Measurements from ENCODE around the gene SDHA. TPM values are rescaled to one million over a fixed set of nuclear protein-coding genes. Genes with fewer than 3 reads are reported as not detected.

Gene SDHA
- total and polyA plus RNA-seq, 2 of the 8 experiments (the other 6 are each of a cell fraction or from before 2014, with no cell fraction given): 59.7 to 87.3 TPM

DNA sequence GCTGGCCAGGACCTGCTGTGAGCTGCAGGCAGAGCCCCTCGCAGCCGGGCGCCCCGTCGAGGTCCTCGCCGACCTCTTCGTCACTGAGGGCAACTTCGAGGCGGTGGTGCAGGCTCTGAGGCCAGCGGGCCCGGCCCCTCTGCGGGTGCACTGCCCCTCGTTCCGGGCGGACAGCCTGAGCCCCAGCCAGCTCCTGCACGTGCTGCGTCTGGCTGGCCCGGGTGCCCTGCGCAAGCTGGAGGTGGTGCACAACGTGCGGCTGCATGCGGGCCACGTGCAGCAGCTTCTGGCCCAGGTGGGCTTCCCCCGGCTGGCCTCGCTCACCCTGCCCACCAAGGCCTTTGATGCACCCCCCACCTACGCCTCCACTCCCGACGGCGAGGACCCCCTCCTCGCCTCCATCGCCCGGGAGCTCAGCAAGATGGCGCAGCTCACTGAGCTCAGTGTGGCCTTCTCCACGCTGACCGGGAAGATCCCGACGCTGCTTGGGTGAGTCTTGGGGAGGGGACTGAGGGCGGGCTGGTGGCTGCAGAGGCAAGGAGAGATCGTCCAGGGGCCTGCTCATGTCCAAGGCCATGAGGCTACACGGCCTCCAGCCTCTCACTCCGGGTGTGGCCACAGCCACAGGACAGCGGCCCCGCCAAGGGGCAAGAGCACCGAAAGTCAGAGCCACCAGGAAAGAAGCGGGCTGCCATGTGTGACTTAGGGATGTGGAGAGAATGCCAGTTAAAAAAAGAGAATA, 26.0 kb upstream of the SDHA start:
- no peak overlapping the region for H2BK12ac ChIP-seq (ENCODE audit: low read depth, low read length)
- no peaks in the 10 kb centered on the region for H3K79me2 ChIP-seq (ENCODE audit: control insufficient read depth in 1 of 2, insufficient read depth in 2 of 2, low read length in 2 of 2)
- H2BK15ac ChIP-seq (ENCODE audit: low read length): no peak overlapping the region
- peaks cover 0 to 12% (median 9%) of the 10 kb centered on the region in 4 experiments; a peak in 5 of 7 replicates for H3K4me1 ChIP-seq (replicated peaks in 1 of 4; ENCODE audit: control insufficient read depth in 3 of 4, insufficient read depth in 4 of 4, low read length in 3 of 4)
- H2AFZ ChIP-seq (ENCODE audit: low read length): no peak overlapping the region
- peaks cover 3 to 12% of the 10 kb centered on the region in 2 experiments for H4K20me1 ChIP-seq (replicated peaks in 1 of 2; ENCODE audit: control insufficient read depth in 1 of 2, insufficient read depth in 2 of 2, low read length in 2 of 2)
- WGBS, 2 experiments (ENCODE audit: extremely low coverage in 1 of 2, insufficient coverage in 1 of 2, insufficient read length in 1 of 2, insufficient replicate concordance in 2 of 2, low coverage in 1 of 2, low lambda C conversion rate in 2 of 2, missing lambda C conversion rate in 1 of 2): 92% methylated on average over 37 of the region's 46 CpGs; no CpG with 5 or more reads in 1 of the 2 experiments
- no peak overlapping the region for H2BK5ac ChIP-seq (ENCODE audit: low read depth, low read length)
- H2BK120ac ChIP-seq (replicated peaks; ENCODE audit: low read depth, low read length): no peak overlapping the region
- H4K91ac ChIP-seq (replicated peaks; ENCODE audit: insufficient read length, low read length): no peak overlapping the region
- H3K4me2 ChIP-seq (ENCODE audit: insufficient read depth in 1 of 2, low read depth in 2 of 2, low read length in 2 of 2): no peak overlapping the region
- H3K23ac ChIP-seq (ENCODE audit: insufficient read length): no peak overlapping the region
- no peak for DNase-seq (ENCODE audit: low read depth in 1 of 2, low spot score in 2 of 2)
- no peak overlapping the region for H3K14ac ChIP-seq (ENCODE audit: insufficient read length)
- H2AK5ac ChIP-seq (ENCODE audit: low read depth, low read length): no peak overlapping the region
- no peak overlapping the region for H4K8ac ChIP-seq (ENCODE audit: extremely low read depth, insufficient read depth, low read length)
- H4K5ac ChIP-seq (ENCODE audit: insufficient read length, low read depth, low read length): no peak overlapping the region
- no peak overlapping the region for H3K9ac ChIP-seq (replicated peaks in 1 of 4; ENCODE audit: extremely low read depth in 1 of 4, low read depth in 3 of 4, low read length in 3 of 4)
- H3K27me3 ChIP-seq (replicated peaks in 1 of 4; ENCODE audit: control insufficient read depth in 3 of 4, extremely low read depth in 1 of 4, insufficient read depth in 3 of 4, low read length in 3 of 4): no peaks in the 10 kb centered on the region
- ChIA-PET CTCF (ENCODE audit: partially characterized antibody) (interaction anchor here (0.5 to 2.2 kb wide), 6 partner anchors 40 to 1426 kb away, joined by 3 to 7 read pairs (median 3); no protein-coding TSS in a partner anchor), POLR2A (ENCODE audit: partially characterized antibody) (interaction anchor here (0.6 to 3.1 kb wide), 7 partner anchors 9 to 111 kb away, joined by 3 to 11 read pairs (median 3); partner anchors contain the start of genes CCDC127 and SDHA)
- no peaks in the 10 kb centered on the region for H3K36me3 ChIP-seq (ENCODE audit: control insufficient read depth in 2 of 4, insufficient read depth in 4 of 4, low read length in 3 of 4)
- FAIRE-seq: no peak
- H2BK20ac ChIP-seq (ENCODE audit: low read length): no peak overlapping the region
- H3K27ac ChIP-seq (ENCODE audit: low read depth, low read length): no peak overlapping the region
- H3K9me3 ChIP-seq (ENCODE audit: insufficient read depth in 2 of 2, low read depth in 1 of 2, low read length in 1 of 2): no peaks in the 10 kb centered on the region
- no peaks in the 10 kb centered on the region; the same call in 1 of the 2 replicates for H3K79me1 ChIP-seq (ENCODE audit: low read depth, low read length)
- H3K56ac ChIP-seq (replicated peaks; ENCODE audit: insufficient read length, low read depth, low read length): no peak overlapping the region
- no peak overlapping the region for H3K4ac ChIP-seq (replicated peaks; ENCODE audit: insufficient read length, low read depth, low read length)
- H3K4me3 ChIP-seq (ENCODE audit: extremely low read depth in 1 of 4, insufficient read depth in 2 of 4, low read depth in 3 of 4, low read length in 4 of 4): no peak overlapping the region
- no peaks in the 10 kb centered on the region for H3K23me2 ChIP-seq (ENCODE audit: low read depth, low read length)
- H3K18ac ChIP-seq (ENCODE audit: extremely low read depth, low read length): no peak overlapping the region
- TF ChIP-seq SAP30 (IDR thresholded peaks at IDR 0.05; ENCODE audit: insufficient read depth, insufficient replicate concordance, low read length) (no peak), SP1 (IDR thresholded peaks at IDR 0.05; ENCODE audit: low read depth, low read length) (no peak), RXRA (IDR thresholded peaks at IDR 0.05; ENCODE audit: insufficient read depth, low read depth, low read length) (no peak), NRF1 (IDR thresholded peaks at IDR 0.05; ENCODE audit: low read depth, low read length) (no peak), CBX5 (IDR thresholded peaks at IDR 0.05; ENCODE audit: low read depth, low read length) (no peak), EP300 (IDR thresholded peaks at IDR 0.05; ENCODE audit: borderline replicate concordance in 1 of 2, low read depth in 2 of 2, low read length in 2 of 2) (no peak), HDAC2 (IDR thresholded peaks at IDR 0.05; ENCODE audit: borderline replicate concordance in 1 of 2, low read depth in 2 of 2, low read length in 2 of 2) (no peak), FOSL1 (IDR thresholded peaks at IDR 0.05; ENCODE audit: insufficient read depth, low read depth, low read length) (no peak)
